Measurements from ENCODE around the gene GZF1.

DNA sequence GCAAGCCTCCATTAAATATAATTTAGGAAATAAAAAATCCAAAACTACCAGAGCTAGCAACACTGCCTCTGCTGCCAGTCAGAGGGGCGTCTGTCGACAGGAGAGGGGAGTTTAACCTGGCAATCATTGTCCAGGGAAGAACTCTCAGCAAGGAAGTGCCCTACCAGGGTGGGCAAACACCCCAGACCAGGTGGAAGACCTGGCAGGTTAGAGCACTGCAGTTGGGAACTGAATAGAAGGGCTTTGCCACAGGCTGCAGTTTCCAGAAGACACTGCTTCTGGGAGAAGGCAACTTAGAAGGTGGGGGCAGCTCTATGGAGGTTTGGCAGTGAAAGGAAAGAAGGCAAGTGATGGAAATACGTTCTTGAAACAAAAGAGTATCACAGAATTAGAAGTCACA lies 47.8 kb downstream of the GZF1 start:
- TF ChIP-seq POLR2A (IDR thresholded peaks at IDR 0.05; ENCODE audit: low read length), result no peak
- no peak for TF ChIP-seq GATA1 (IDR thresholded peaks at IDR 0.05; ENCODE audit: low read depth, low read length)
